Epithelial cell of esophagus (primary cell): ENCODE data around the gene POLR1H.

Source experiments
- DNase-seq: peaks from one replicate; pipeline ENCODE4 v3.0.0; 2010; ENCODE audit warnings: low read depth
- H3K4me3 ChIP-seq: 2 replicates; pipeline ENCODE4 v1.5.1; 2011; ENCODE audit warnings: mild to moderate bottlenecking, low read length, control low read depth
- CTCF ChIP-seq: IDR thresholded peaks from 2 replicates; pipeline ENCODE4 v1.5.1; 2011; ENCODE audit warnings: low read depth, mild to moderate bottlenecking, low read length, control low read depth, inconsistent platforms; ENCODE audit not compliant: insufficient read depth; ENCODE audit errors: missing control alignments

Gene POLR1H

GRCh38 chr6:30113841-30114240, 52.8 kb downstream of the POLR1H start:
- DNase-seq = no peak
- no peak overlapping the region for H3K4me3 ChIP-seq
- no peak for TF ChIP-seq CTCF
